ENCODE measurements around the gene PIEZO2. TPM values are rescaled to one million over a fixed set of nuclear protein-coding genes. Genes with fewer than 3 reads are reported as not detected.

Gene PIEZO2
- polyA plus RNA-seq, 1 donor (not counting 4 experiments of a cell fraction or from before 2014, with no cell fraction given) = not detected

DNA sequence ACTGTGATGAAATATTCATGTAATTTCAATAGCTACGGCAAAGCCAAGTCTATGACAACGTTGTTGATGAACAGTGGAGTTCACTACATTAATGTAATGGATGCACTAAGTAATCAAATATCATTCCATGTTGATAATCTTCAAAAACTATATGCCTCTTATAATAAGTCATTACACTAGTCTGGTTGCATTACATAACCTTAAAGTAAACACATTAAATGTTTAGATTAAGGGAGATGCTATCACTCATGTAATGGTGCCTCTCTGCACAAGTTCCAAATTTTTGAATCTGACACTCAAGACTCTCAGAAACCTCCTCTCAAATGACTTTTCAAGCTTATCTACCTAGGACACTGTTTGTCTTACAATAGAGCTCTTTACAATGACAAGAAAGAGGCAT is 35.4 kb downstream of the PIEZO2 start:
- FAIRE-seq = no peak
- Histone ChIP-seq H3K9me3 (ENCODE audit: control insufficient read depth, low read depth, low read length) (peaks cover 3% of the 10 kb centered on the region), H3K27me3 (ENCODE audit: control insufficient read depth, extremely low read depth, insufficient read depth, low read length) (no peaks in the 10 kb centered on the region)

GRCh38 chr18:11113046-11113548 is 36.3 kb downstream of the PIEZO2 start:
- Histone ChIP-seq H3K9me3 (ENCODE audit: control insufficient read depth, low read depth, low read length) (peaks cover 4% of the 10 kb centered on the region), H3K36me3 (ENCODE audit: control insufficient read depth in 2 of 2, extremely low read depth in 1 of 2, insufficient read depth in 2 of 2, low read length in 2 of 2) (no peaks in the 10 kb centered on the region), H3K27me3 (ENCODE audit: control insufficient read depth, extremely low read depth, insufficient read depth, low read length) (no peaks in the 10 kb centered on the region), H4K20me1 (ENCODE audit: control insufficient read depth, extremely low read depth, insufficient read depth, low read length) (no peaks in the 10 kb centered on the region), H3K4me2 (ENCODE audit: control insufficient read depth, extremely low read depth, insufficient read depth, low read depth, low read length) (no peak overlapping the region), H3K27ac (ENCODE audit: control insufficient read depth, insufficient read depth, low read length) (no peak overlapping the region), H3K4me1 (ENCODE audit: control insufficient read depth, extremely low read depth, insufficient read depth, low read length) (no peaks in the 10 kb centered on the region), H3K9ac (ENCODE audit: control insufficient read depth, extremely low read depth, insufficient read depth, low read length) (no peak overlapping the region), H3K9me1 (ENCODE audit: control insufficient read depth, extremely low read depth, insufficient read depth, low read length) (no peaks in the 10 kb centered on the region), H3K4me3 (ENCODE audit: control insufficient read depth in 2 of 3, extremely low read depth in 1 of 3, insufficient read depth in 2 of 3, low read depth in 1 of 3, low read length in 3 of 3) (no peak overlapping the region), H3K79me2 (ENCODE audit: control insufficient read depth, insufficient read depth, low read length) (no peaks in the 10 kb centered on the region), H2AFZ (ENCODE audit: control insufficient read depth, low read length) (no peak overlapping the region)
- DNase-seq (ENCODE audit: low read depth, low spot score) = no peak
- TF ChIP-seq, protein P1, sequence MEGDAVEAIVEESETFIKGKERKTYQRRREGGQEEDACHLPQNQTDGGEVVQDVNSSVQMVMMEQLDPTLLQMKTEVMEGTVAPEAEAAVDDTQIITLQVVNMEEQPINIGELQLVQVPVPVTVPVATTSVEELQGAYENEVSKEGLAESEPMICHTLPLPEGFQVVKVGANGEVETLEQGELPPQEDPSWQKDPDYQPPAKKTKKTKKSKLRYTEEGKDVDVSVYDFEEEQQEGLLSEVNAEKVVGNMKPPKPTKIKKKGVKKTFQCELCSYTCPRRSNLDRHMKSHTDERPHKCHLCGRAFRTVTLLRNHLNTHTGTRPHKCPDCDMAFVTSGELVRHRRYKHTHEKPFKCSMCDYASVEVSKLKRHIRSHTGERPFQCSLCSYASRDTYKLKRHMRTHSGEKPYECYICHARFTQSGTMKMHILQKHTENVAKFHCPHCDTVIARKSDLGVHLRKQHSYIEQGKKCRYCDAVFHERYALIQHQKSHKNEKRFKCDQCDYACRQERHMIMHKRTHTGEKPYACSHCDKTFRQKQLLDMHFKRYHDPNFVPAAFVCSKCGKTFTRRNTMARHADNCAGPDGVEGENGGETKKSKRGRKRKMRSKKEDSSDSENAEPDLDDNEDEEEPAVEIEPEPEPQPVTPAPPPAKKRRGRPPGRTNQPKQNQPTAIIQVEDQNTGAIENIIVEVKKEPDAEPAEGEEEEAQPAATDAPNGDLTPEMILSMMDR (optimal IDR thresholded peaks at IDR 0.05 in 1 of 3, IDR thresholded peaks at IDR 0.05 in 1 of 3, conservative IDR thresholded peaks at IDR 0.05 in 1 of 3; ENCODE audit: extremely low read depth in 1 of 3, insufficient read depth in 2 of 3, low read length in 3 of 3) = no peak
- dilution Hi-C loops (cut with MboI; ENCODE audit: extremely low pct_ligation_motif_present, low sequenced_read_pairs) = no loop called here
- FAIRE-seq = no peak

More for the DNA sequence above, 35.4 kb downstream of the PIEZO2 start:
- no peaks in the 10 kb centered on the region for H3K79me2 ChIP-seq (ENCODE audit: control insufficient read depth, insufficient read depth, low read length)
- no peak for DNase-seq (ENCODE audit: low read depth, low spot score)
- H3K4me2 ChIP-seq (ENCODE audit: control insufficient read depth, extremely low read depth, insufficient read depth, low read depth, low read length) = no peak overlapping the region
- no peaks in the 10 kb centered on the region for H3K4me1 ChIP-seq (ENCODE audit: control insufficient read depth, extremely low read depth, insufficient read depth, low read length)
- H3K36me3 ChIP-seq (ENCODE audit: control insufficient read depth in 2 of 2, extremely low read depth in 1 of 2, insufficient read depth in 2 of 2, low read length in 2 of 2) = no peaks in the 10 kb centered on the region
- TF ChIP-seq EZH2 (IDR thresholded peaks at IDR 0.05; ENCODE audit: low read length) = no peak
- TF ChIP-seq, protein P1 (optimal IDR thresholded peaks at IDR 0.05 in 1 of 3, IDR thresholded peaks at IDR 0.05 in 1 of 3, conservative IDR thresholded peaks at IDR 0.05 in 1 of 3; ENCODE audit: extremely low read depth in 1 of 3, insufficient read depth in 2 of 3, low read length in 3 of 3) = no peak
- H3K4me3 ChIP-seq (ENCODE audit: control insufficient read depth in 2 of 3, extremely low read depth in 1 of 3, insufficient read depth in 2 of 3, low read depth in 1 of 3, low read length in 3 of 3) = no peak overlapping the region
- no peaks in the 10 kb centered on the region for H4K20me1 ChIP-seq (ENCODE audit: control insufficient read depth, extremely low read depth, insufficient read depth, low read length)
- H3K9ac ChIP-seq (ENCODE audit: control insufficient read depth, extremely low read depth, insufficient read depth, low read length) = no peak overlapping the region
- no peaks in the 10 kb centered on the region for H3K9me1 ChIP-seq (ENCODE audit: control insufficient read depth, extremely low read depth, insufficient read depth, low read length)
- dilution Hi-C loops (cut with MboI; ENCODE audit: extremely low pct_ligation_motif_present, low sequenced_read_pairs) = no loop called here
- H3K27ac ChIP-seq (ENCODE audit: control insufficient read depth, insufficient read depth, low read length) = no peak overlapping the region
- H2AFZ ChIP-seq (ENCODE audit: control insufficient read depth, low read length) = no peak overlapping the region

All from keratinocyte (primary cell).